Measurements from ENCODE around the gene CBLN2.

The CBLN2 gene

DNA sequence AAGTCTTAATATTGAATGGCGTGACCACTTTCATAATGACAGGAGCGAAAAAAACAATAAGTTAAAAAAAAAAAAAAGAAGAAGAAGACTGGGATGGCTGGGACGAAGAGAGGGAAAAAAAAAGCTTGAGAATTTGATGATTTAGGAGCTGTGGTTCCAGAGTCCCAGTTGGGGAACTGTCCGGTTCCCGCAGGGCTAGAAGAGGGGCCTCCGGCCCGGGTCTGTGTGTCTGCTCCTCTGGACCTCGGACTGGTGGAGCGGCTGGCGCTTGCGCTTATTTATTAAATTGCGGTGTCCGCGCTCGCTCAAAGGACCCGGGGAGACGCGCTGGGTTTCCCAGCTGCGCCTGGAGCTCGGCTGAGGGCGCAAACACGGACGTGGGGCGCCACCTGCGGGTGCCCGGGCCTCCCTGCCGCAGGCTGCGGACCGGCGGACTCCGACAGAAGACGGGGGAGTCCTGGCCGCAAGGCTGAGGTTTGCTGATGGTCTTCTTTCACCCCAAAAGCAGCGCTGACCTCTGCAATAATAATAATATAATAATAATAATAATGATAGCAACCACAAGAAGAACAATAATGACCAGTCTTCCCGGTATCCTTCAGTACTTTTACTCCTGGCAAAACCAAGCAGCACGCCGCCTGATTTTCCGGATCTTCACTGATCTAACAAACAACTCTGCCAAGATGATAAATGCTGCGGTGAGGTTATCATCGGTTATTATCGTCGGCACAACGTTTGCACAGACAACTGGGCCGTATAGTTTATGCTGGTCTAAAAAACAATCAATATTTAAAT, at the start of gene CBLN2:
TSS of gene CBLN2 (minus strand) at position 251 of the 795 bp plus-strand sequence. CDS start 2,182 bp downstream, outside the sequence.
- no peak for DNase-seq (ENCODE audit: low spot score)
- TF ChIP-seq, protein P1, sequence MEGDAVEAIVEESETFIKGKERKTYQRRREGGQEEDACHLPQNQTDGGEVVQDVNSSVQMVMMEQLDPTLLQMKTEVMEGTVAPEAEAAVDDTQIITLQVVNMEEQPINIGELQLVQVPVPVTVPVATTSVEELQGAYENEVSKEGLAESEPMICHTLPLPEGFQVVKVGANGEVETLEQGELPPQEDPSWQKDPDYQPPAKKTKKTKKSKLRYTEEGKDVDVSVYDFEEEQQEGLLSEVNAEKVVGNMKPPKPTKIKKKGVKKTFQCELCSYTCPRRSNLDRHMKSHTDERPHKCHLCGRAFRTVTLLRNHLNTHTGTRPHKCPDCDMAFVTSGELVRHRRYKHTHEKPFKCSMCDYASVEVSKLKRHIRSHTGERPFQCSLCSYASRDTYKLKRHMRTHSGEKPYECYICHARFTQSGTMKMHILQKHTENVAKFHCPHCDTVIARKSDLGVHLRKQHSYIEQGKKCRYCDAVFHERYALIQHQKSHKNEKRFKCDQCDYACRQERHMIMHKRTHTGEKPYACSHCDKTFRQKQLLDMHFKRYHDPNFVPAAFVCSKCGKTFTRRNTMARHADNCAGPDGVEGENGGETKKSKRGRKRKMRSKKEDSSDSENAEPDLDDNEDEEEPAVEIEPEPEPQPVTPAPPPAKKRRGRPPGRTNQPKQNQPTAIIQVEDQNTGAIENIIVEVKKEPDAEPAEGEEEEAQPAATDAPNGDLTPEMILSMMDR (IDR thresholded peaks at IDR 0.05) = no peak
- Histone ChIP-seq H3K27ac (no peak within 1 kb of the TSS), H3K4me3 (peak within 1 kb of the TSS; percentile 54)

DNA sequence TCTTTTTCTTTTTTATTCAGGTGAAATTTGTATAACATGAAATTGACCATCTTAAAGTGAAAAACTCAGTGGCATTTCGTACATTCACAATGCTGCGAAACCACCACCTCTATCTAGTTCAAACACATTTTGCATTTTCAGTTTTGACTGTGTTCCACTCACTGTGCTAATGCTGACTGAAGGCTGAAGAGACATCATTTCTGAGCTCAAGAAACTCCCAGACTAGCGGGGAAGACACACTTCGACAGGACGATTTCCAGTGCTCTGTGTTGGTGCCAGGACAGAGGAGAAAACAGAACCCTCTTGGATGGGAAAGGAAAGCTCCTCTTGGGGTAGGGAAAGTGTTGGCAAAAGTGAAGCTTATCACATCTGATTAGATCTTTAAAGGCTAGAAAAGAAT, 44.2 kb upstream of the CBLN2 start:
- no peak for DNase-seq (ENCODE audit: low spot score)
- Histone ChIP-seq H3K4me3 (no peak overlapping the region), H3K27ac (no peak overlapping the region)

DNA sequence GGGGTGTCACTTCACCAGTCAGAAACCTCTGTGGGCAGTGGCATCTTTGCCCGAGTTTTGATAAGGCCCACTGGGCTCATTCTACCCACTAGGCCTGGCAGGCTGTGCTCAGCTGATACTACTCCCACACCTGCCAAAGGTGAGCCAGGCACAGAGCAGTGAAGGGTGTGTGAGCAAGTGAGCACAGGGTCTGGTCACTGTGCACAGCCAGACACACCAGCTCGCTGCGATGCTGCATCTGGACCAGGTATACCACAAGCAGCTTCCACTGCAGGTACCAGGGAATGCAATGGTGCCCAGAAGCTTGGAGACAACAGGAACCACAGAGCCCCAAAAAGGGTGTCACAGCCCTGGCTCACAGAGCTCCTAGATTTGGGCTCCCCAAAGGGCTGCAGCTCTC, 40.6 kb upstream of the CBLN2 start:
- TF ChIP-seq, protein P1 (IDR thresholded peaks at IDR 0.05) = no peak
- no peak for DNase-seq (ENCODE audit: low spot score)
- Histone ChIP-seq H3K27ac (no peak overlapping the region), H3K4me3 (no peak overlapping the region)

More for the DNA sequence above, 44.2 kb upstream of the CBLN2 start:
- TF ChIP-seq, protein P1 (IDR thresholded peaks at IDR 0.05) = no peak

DNA sequence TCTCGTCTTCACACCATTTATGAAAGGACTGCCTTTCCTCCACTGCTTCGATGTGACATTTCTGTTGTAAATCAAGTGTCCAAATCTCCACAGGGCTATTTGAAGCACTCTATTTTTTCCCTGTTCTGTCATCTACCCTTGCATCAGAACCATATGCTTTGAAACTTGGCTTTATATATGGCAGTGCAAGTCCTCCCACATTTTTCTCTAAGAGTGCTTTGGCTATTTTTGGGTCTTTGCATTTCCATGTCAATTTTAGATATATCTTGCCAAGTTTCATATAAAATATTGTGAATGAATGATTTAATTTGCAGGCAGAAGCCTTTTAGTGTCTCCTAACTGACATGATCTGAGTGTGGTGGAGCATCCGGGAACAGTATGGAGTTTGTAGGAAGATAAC, 37.8 kb upstream of the CBLN2 start:
- TF ChIP-seq, protein P1 (IDR thresholded peaks at IDR 0.05) = no peak
- Histone ChIP-seq H3K27ac (no peak overlapping the region), H3K4me3 (no peak overlapping the region)
- DNase-seq (ENCODE audit: low spot score) = no peak

DNA sequence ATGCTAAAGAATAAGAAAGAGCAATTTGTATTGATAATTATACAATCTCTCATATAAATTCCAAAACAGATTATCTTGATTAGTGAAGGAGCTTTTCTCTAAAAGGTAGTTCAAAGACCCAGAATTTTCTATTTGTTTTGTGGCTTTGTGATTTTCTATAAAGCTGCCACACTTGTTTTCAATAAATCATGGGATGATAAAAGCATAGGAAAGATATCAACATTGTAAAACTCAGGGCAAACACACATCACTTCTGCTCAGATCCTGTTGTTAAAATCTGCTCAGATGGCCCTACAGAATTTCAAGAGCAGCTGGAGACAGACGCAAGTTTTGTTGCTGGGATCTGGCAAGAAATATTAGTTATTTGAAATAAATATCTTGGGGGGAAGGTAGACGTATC, 28.8 kb upstream of the CBLN2 start:
- TF ChIP-seq, protein P1 (IDR thresholded peaks at IDR 0.05) = no peak
- Histone ChIP-seq H3K4me3 (no peak overlapping the region), H3K27ac (no peak overlapping the region)
- no peak for DNase-seq (ENCODE audit: low spot score)

DNA sequence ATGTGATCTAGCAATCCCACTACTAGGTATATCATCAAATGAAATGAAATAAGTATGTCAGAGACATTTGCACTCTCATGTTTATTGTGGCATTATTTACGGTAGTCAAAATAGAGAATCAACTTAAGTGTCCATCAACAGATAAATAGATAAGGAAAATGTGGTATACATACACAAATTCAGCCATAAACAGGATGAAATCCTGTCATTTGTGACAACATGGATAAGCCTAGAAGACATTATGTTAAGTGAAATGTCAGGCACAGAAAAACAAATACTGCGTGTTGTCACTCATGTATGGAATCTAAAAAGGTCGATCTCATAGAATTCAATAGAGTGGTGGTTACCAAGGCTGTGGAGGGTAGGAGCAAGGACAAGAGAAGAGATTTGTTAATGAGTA, 22.1 kb upstream of the CBLN2 start:
- TF ChIP-seq, protein P1 (IDR thresholded peaks at IDR 0.05) = no peak
- DNase-seq (ENCODE audit: low spot score) = no peak
- Histone ChIP-seq H3K4me3 (no peak overlapping the region), H3K27ac (no peak overlapping the region)

DNA sequence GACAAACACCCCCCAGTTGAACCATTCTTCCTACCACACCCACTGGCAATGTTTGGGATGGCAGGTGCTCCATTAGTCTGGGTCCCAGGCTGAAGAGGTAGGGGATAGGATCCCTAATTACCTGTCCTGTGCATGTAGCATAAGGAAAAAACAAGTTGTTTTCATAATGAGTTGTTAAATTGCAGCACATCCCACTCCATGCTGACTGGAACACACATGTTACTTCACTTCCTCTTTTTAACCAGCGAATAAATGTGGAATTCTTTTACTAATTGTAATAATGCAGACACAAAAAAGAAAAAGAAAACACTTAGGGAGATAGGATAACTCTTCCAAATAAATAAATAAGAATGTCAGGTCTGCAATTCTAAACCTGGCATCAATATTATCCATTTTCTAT, 11.8 kb upstream of the CBLN2 start:
- no peak for DNase-seq (ENCODE audit: low spot score)
- Histone ChIP-seq H3K4me3 (no peak overlapping the region), H3K27ac (no peak overlapping the region)
- TF ChIP-seq, protein P1 (IDR thresholded peaks at IDR 0.05) = no peak
